Heart right ventricle (tissue), 16 donors: ENCODE results near the gene KCNAB2. TPM values are rescaled to one million over a fixed set of nuclear protein-coding genes. Genes with fewer than 3 reads are reported as not detected.

ENCODE experiments used
- ATAC-seq, 8 donors: fragments of 200-7000 bp; cut with Tn5 transposase; one replicate each; pipeline ENCODE4 v1.9.1; 2020; ENCODE audit warnings: mild to moderate bottlenecking in 8 of 8, moderate library complexity in 8 of 8, moderate number of reproducible peaks in 1 of 8
- DNase-seq, 2 donors: peaks; one replicate each; pipeline ENCODE4 v3.0.0-alpha.2; 2020
- H3K27ac ChIP-seq, 10 donors: fragments of 200-600 bp; sonication (generic) in 2 of 10; one replicate each; pipeline versions ENCODE4 v1.5.0 to v1.8.0; 2020 to 2022; ENCODE audit warnings: mild to moderate bottlenecking in 3 of 10
- H3K27me3 ChIP-seq, 7 donors: fragments of 200-600 bp; one replicate each; pipeline ENCODE4 v1.8.0; 2021 to 2022; ENCODE audit warnings: mild to moderate bottlenecking in 2 of 7
- H3K36me3 ChIP-seq, 9 donors: fragments of 200-600 bp; sonication (generic) in 1 of 9; one replicate each; pipeline versions ENCODE4 v1.5.0 to v1.8.0; 2020 to 2022; ENCODE audit warnings: mild to moderate bottlenecking in 2 of 9
- H3K4me1 ChIP-seq, 9 donors: fragments of 200-600 bp; sonication (generic) in 1 of 9; one replicate each; pipeline versions ENCODE4 v1.5.0 to v1.8.0; 2020 to 2022; ENCODE audit warnings: mild to moderate bottlenecking in 4 of 9
- H3K4me3 ChIP-seq, 10 donors: fragments of 200-600 bp; sonication (generic) in 2 of 10; one replicate each; pipeline versions ENCODE4 v1.5.0 to v1.8.0; 2020 to 2022; ENCODE audit warnings: mild to moderate bottlenecking in 7 of 10, moderate library complexity in 2 of 10
- H3K9me3 ChIP-seq, 11 donors: fragments of 200-600 bp in 10 of 11; sonication (generic) in 2 of 11; one replicate each; pipeline versions ENCODE4 v1.5.0 to v1.8.0; 2013 to 2022; ENCODE audit warnings: mild to moderate bottlenecking in 2 of 11, control low read depth in 1 of 11, moderate library complexity in 1 of 11
- WGBS, 2 donors: extraction: QIAGEN DNeasy Blood & Tissue Kit; methylation state at CpG; one replicate each; pipeline ENCODE4 v1.1.7; 2013; ENCODE audit warnings: inconsistent platforms in 1 of 2; 5-methylcytosine and 5-hydroxymethylcytosine counted together
- intact Hi-C, 10 donors: fragments of 100-400 bp; cut with DNase I; formaldehyde crosslinking; loops; one replicate each; pipeline versions ENCODE4 v1.11.1 to v1.14.2; 2022
- long read RNA-seq, 3 donors: library from polyadenylated mRNA; unstranded; transcript quantifications; one replicate each; pipeline ENCODE4 v2.0.0, GENCODE V29; 2020 to 2021
- polyA plus RNA-seq, 2 donors: library from polyadenylated mRNA; stranded (reverse); fragments of 200-250 nt; gene quantifications; one replicate each; pipeline ENCODE4 v1.2.3, GENCODE V29; 2013
- total RNA-seq, 10 donors: library from RNA; stranded (reverse); fragmentation: NEBNext Ultra II Directional in 3 of 10; extraction: Animal tissue kit (Norgen Biotek cat#: 25700) in 3 of 10; gene quantifications; one replicate each; pipeline versions ENCODE4 v1.2.1 to v1.2.4, GENCODE V29; 2021 to 2023
- TF ChIP-seq, protein P1 (sequence below), 9 donors: fragments of 200-600 bp; sonication (generic) in 2 of 9; IDR thresholded peaks; one replicate each; pipeline versions ENCODE4 v1.5.0 to v1.8.0; 2021 to 2022; ENCODE audit warnings: antibody characterized with exemption in 9 of 9, mild to moderate bottlenecking in 5 of 9, moderate library complexity in 1 of 9
- donor health status: Arrhythmogenic right ventricular cardiomyopathy.
- donor health status: ischemic (EF 13 %, LVEDD 7.1; RV severe dilation, severe dysfunction).
- donor health status: healthy with polysubstance abuse.
- donor health status: DM: no; HTN: yes; CAD: no.
- donor health status: DM: no; HTN: no; CAD: no.
- donor health status: ischemic (EF 25% LVEDD 6.9; RV normal size, moderate dysfunction).
- donor health status: ischemic (EF 25% LVEDD 5.7; RV mildly dilated, moderate dysfunction).
- donor health status: healthy.
- donor health status: DM: yes; HTN: yes; CAD: no.
- donor health status: Ischemic cardiomyopathy.
- donor health status: ischemic (EF 35%, LVEDD 5.7; RV mildly dilated, moderate dysfunction).
- donor health status: nonischemic (EF 11% LVEDD 7.7; RV severe dilation, severe dysfunction).
- donor health status: DM: yes; HTN: yes; CAD: no.
- donor health status: PGD.
- donor health status: ischemic (EF 29% LVEDD 5.4; RV normal size, mild dysfunction).
- donor health status: nonischemic (EF 23%, LVEDD 6.1; RV moderate dilation, normal function).

KCNAB2 gene
- total RNA-seq = 10 to 100 TPM; 16.5 to 41.5 (median 22.2) TPM
- polyA plus RNA-seq = 10 to 100 TPM in 1 of 2 donors, 1 to 10 TPM in 1; 4.7 to 15.1 TPM
- long read RNA-seq, donor 1, full-length matches to known transcripts = 4 of 35 reads
- long read RNA-seq, donor 1, partial matches to known transcripts = 23 of 35 reads
- long read RNA-seq, donor 1, other reads (novel, unspliced or antisense) = 8 of 35 reads
- long read RNA-seq, donor 2, full-length matches to known transcripts = 9 of 55 reads
- long read RNA-seq, donor 2, partial matches to known transcripts = 35 of 55 reads
- long read RNA-seq, donor 2, other reads (novel, unspliced or antisense) = 11 of 55 reads
- long read RNA-seq, donor 3, full-length matches to known transcripts = 11 of 53 reads
- long read RNA-seq, donor 3, partial matches to known transcripts = 35 of 53 reads
- long read RNA-seq, donor 3, other reads (novel, unspliced or antisense) = 7 of 53 reads

DNA sequence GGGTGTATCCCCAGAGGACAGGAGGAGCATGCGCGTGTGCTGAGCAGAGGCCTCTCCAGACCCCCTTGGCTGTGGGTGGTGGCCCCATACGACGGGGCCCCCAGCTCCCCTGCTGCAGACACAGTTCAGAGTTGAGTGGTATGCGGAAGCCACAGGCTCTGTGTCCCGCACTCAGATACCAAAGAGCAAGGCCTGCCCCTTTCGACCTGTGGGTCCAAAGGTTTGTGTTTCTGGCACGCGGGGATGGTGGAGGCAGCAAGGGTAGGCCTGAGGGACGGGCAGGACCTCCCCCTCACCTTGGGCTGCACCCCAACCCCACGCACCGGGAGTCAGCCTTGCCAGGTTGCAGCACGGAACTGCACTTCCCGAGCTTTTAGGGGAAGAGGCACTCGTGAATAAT, at the start of gene KCNAB2:
KCNAB2 (plus strand) TSS at position 328 of the 400 bp plus-strand sequence. CDS start 5,649 bp downstream, outside the sequence.
- DNase-seq (no peak), ATAC-seq (no peak)
- Histone ChIP-seq H3K4me1 (no peaks in the 10 kb centered on the region), H3K4me3 (no peak within 1 kb of the TSS), H3K36me3 (peaks cover 0 to 72% (median 0%) of the 10 kb centered on the region in 9 donors), H3K27ac (no peak within 1 kb of the TSS), H3K9me3 (no peaks in the 10 kb centered on the region), H3K27me3 (no peaks in the 10 kb centered on the region)
- intact Hi-C loops = loop anchor here in 1 of 10 donors (10.0 kb wide), 2 partner anchors 129 to 299 kb away; no protein-coding TSS in a partner anchor
- 70 to 78% methylated on average over 15 of the region's 15 CpGs for WGBS, 2 donors
- TF ChIP-seq, protein P1, sequence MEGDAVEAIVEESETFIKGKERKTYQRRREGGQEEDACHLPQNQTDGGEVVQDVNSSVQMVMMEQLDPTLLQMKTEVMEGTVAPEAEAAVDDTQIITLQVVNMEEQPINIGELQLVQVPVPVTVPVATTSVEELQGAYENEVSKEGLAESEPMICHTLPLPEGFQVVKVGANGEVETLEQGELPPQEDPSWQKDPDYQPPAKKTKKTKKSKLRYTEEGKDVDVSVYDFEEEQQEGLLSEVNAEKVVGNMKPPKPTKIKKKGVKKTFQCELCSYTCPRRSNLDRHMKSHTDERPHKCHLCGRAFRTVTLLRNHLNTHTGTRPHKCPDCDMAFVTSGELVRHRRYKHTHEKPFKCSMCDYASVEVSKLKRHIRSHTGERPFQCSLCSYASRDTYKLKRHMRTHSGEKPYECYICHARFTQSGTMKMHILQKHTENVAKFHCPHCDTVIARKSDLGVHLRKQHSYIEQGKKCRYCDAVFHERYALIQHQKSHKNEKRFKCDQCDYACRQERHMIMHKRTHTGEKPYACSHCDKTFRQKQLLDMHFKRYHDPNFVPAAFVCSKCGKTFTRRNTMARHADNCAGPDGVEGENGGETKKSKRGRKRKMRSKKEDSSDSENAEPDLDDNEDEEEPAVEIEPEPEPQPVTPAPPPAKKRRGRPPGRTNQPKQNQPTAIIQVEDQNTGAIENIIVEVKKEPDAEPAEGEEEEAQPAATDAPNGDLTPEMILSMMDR (IDR thresholded peaks at IDR 0.05) = no peak

DNA sequence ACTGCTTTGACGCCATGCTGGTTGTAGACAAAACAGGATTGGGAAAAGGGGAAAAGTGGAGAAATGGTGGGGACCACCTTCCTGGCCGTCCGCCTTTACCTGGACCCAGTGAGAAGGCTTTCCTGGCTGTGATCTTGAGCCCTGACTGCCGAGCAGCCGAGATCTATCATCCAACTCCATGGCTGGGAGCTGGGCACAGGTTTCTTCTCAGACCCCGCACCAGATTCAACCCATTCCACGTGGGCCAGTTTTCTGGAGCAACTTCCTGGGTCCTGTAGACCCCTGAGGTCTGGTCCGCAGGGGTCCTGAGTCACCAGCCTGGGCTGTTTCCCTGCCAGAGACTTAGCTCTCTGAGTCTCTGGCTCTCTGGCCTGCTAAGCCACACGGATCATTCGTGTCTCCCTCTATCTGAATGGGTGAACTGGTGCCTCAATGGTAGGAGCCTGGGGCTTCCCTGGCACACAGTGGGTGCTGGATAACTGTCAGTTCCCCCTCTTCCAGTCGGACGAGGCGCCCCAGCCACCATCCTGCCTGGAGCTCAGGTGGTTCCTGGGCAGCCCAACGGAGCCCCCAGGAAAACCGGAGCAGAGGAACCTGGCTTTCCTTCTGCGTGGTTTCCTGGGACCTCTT, 48.9 kb upstream of the KCNAB2 start:
- Histone ChIP-seq H3K4me1 (peaks cover 1 to 25% (median 12%) of the 10 kb centered on the region in 9 donors), H3K27ac (no peak overlapping the region), H3K27me3 (no peaks in the 10 kb centered on the region), H3K4me3 (no peak overlapping the region), H3K9me3 (no peaks in the 10 kb centered on the region), H3K36me3 (no peaks in the 10 kb centered on the region)
- TF ChIP-seq, protein P1 (IDR thresholded peaks at IDR 0.05) = no peak
- peak in 1 of 2 donors; percentile 4 for DNase-seq
- no peak for ATAC-seq
- intact Hi-C loops = no loop called here
- 90 to 93% methylated on average over 16 of the region's 16 CpGs for WGBS, 2 donors

DNA sequence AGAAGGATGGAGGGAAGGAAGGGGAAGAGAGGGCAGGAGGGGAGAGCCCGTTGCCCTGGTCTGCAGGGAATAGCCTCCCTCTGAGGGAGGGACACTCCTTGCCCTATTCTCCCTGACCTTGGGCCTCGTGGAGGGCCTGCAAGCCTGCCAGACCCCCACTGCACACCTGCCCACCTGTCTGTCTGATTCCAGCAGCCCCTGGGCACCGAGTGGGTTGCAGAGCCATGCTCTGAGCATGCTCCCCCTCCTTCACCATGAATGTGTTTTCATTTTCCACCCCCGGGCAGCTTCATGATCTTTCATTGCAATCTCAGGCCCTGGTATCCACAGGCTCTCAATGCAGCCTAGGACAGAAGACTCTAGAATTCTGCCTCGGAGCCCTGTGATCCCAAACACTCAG, 48.4 kb upstream of the KCNAB2 start:
- H3K27ac ChIP-seq = no peak overlapping the region
- DNase-seq (no peak), ATAC-seq (no peak)
- H3K36me3 ChIP-seq = no peaks in the 10 kb centered on the region
- TF ChIP-seq, protein P1 (IDR thresholded peaks at IDR 0.05) = no peak
- no peaks in the 10 kb centered on the region for H3K9me3 ChIP-seq
- H3K4me3 ChIP-seq = no peak overlapping the region
- intact Hi-C loops = no loop called here
- H3K4me1 ChIP-seq = peaks cover 3 to 25% (median 15%) of the 10 kb centered on the region in 9 donors
- WGBS, 2 donors = 71 to 78% methylated on average over 5 of the region's 5 CpGs
- H3K27me3 ChIP-seq = no peaks in the 10 kb centered on the region

DNA sequence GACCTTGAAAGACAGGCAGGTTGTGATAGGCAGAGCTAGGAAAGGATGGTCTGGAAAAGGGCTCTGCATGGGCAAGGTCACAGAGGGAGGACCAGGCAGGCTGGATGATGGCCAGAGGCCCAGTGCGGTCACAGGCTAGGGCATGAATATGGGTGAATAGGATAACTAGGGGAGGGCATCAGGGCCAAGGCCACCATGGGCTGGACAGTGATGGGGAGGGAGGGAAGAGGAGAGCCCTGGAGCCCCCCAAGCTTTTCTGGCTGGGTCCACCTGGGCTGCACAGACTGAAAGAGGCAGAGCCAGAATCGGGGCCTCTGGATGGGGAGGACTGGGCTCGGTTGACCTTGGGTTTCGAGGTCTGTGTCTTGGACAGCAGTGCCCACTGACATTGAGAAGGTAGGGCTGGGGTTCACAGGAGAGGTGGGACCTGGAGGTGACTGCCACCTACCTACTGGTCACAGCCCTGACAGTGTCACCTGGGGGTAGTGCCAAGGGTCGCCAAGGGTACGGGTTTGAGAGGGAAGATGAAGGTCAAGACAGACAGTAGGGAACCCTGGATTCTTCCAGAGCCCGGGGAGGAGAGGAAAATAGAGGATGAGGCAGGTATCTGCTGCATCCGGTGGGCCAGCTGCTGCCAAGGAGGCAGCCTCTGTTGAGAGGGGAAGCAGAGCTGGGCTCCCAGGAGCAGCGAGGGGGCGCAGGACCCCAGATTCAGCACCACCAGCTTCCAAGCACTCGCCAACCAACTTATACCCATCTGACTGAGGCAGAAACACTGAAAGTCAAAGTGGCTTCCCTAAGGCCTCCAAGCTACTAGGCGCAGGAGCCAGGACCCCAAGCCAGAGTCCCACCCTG, 47.4 kb upstream of the KCNAB2 start:
- ATAC-seq = no peak
- H3K27me3 ChIP-seq = no peaks in the 10 kb centered on the region
- 92 to 94% methylated on average over 12 of the region's 12 CpGs for WGBS, 2 donors

More for the DNA sequence above, 47.4 kb upstream of the KCNAB2 start:
- Histone ChIP-seq H3K4me1 (peaks cover 2 to 23% (median 11%) of the 10 kb centered on the region in 9 donors), H3K4me3 (no peak overlapping the region), H3K27ac (no peak overlapping the region), H3K36me3 (no peaks in the 10 kb centered on the region), H3K9me3 (no peaks in the 10 kb centered on the region)
- TF ChIP-seq, protein P1 (IDR thresholded peaks at IDR 0.05) = no peak
- DNase-seq = peak in 1 of 2 donors; percentile 6
- intact Hi-C loops = no loop called here
